Esophagus squamous epithelium (tissue), 4 donors: Measurements from ENCODE around the gene CASS4.

ENCODE experiments used
- POLR2A ChIP-seq, 4 donors: fragments of 450-650 bp; IDR thresholded peaks; one replicate each; pipeline ENCODE4 v1.6.1; 2017; ENCODE audit warnings: antibody characterized with exemption in 4 of 4, mild to moderate bottlenecking in 4 of 4, moderate library complexity in 3 of 4
- TF ChIP-seq, protein P1 (sequence below), 6 experiments: fragments of 450-650 bp in 4 of 6; fragments of 200-600 bp in 2 of 6; sonication (generic) in 2 of 6; IDR thresholded peaks; one replicate each; pipeline ENCODE4 v1.5.1; 2016 to 2019; ENCODE audit warnings: antibody characterized with exemption in 6 of 6, mild to moderate bottlenecking in 4 of 6, moderate library complexity in 4 of 6

DNA sequence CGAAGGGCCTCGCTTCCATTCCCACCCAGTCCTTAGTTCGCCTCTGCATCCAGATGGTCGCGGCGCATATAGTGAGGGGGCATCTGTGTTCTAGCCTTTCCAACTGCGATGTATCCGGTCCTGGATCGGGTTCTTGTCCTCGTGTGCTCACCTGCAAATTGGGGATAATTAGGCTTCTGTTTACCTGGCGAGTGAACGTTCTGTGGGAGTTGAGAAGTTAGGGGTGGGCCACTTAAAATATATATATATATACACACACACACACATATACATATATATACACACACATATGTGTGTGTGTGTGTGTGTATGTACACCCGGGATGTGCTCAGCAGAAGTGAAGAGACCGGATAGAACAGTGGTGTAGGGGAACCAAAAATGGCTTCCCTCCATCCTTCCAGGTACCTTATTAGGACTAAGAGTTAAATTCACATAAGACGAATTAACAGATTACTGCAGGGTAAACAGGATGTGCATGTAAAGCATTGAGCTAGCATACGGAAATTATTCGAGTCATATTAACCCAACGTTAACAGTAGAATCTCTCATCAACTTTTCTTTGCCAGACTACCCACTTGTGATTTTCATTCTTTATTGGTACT, 19.1 kb upstream of the CASS4 start:
- TF ChIP-seq, protein P1, sequence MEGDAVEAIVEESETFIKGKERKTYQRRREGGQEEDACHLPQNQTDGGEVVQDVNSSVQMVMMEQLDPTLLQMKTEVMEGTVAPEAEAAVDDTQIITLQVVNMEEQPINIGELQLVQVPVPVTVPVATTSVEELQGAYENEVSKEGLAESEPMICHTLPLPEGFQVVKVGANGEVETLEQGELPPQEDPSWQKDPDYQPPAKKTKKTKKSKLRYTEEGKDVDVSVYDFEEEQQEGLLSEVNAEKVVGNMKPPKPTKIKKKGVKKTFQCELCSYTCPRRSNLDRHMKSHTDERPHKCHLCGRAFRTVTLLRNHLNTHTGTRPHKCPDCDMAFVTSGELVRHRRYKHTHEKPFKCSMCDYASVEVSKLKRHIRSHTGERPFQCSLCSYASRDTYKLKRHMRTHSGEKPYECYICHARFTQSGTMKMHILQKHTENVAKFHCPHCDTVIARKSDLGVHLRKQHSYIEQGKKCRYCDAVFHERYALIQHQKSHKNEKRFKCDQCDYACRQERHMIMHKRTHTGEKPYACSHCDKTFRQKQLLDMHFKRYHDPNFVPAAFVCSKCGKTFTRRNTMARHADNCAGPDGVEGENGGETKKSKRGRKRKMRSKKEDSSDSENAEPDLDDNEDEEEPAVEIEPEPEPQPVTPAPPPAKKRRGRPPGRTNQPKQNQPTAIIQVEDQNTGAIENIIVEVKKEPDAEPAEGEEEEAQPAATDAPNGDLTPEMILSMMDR (IDR thresholded peaks at IDR 0.05), result no peak
- TF ChIP-seq POLR2A (IDR thresholded peaks at IDR 0.05), result no peak
